ENCODE measurements around the gene B3GALT6.

B3GALT6 gene

DNA sequence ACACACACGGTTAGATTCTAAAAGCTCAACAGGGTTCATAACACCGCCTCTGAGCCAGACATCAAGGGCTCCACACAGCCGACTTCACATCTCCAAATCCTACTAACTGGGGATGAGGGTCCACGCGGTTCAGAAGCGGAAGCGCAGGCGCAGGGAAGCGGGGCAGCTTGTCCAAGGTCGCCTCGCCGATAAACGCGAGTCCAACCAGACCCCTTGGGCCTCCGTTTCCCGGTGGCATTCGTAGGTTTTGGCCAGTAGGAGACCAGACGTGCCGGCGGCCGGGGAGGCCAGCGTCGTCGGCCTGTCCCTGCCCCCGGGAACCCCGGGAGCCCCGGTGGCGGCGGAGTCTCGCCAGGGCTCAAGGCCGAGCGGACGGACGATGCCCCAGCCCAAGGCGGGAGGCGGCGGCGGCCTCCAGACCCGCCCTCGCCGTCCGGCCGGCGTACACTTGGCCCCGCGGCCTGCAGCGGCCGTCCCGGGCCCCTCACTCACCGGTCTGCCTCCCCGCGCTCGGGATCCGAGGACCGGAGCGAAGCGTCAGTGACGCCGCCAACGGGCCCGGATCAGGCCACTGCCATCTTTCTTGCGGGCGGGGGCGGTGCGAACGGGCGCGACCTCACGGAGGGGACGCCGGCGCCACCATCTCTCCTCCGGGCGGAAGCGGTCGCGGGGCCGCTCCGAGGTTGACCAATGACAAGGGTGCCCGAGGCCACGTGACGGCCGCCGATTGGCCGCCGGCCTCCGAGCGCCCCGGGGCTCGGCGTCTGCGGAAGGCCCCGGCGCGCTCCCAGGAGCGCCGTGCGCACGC lies 433 bp upstream of the B3GALT6 start, which contains the start of gene SDF4:
Gene SDF4, minus strand, starts transcription at position 602 of the 808 bp plus-strand sequence. CDS start 3,229 bp downstream, outside the sequence.
- TF ChIP-seq, protein P1, sequence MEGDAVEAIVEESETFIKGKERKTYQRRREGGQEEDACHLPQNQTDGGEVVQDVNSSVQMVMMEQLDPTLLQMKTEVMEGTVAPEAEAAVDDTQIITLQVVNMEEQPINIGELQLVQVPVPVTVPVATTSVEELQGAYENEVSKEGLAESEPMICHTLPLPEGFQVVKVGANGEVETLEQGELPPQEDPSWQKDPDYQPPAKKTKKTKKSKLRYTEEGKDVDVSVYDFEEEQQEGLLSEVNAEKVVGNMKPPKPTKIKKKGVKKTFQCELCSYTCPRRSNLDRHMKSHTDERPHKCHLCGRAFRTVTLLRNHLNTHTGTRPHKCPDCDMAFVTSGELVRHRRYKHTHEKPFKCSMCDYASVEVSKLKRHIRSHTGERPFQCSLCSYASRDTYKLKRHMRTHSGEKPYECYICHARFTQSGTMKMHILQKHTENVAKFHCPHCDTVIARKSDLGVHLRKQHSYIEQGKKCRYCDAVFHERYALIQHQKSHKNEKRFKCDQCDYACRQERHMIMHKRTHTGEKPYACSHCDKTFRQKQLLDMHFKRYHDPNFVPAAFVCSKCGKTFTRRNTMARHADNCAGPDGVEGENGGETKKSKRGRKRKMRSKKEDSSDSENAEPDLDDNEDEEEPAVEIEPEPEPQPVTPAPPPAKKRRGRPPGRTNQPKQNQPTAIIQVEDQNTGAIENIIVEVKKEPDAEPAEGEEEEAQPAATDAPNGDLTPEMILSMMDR (IDR thresholded peaks at IDR 0.05; ENCODE audit: extremely low read depth, missing control alignments), result no peak
- peak; percentile 100 for DNase-seq (ENCODE audit: low spot score)

DNA sequence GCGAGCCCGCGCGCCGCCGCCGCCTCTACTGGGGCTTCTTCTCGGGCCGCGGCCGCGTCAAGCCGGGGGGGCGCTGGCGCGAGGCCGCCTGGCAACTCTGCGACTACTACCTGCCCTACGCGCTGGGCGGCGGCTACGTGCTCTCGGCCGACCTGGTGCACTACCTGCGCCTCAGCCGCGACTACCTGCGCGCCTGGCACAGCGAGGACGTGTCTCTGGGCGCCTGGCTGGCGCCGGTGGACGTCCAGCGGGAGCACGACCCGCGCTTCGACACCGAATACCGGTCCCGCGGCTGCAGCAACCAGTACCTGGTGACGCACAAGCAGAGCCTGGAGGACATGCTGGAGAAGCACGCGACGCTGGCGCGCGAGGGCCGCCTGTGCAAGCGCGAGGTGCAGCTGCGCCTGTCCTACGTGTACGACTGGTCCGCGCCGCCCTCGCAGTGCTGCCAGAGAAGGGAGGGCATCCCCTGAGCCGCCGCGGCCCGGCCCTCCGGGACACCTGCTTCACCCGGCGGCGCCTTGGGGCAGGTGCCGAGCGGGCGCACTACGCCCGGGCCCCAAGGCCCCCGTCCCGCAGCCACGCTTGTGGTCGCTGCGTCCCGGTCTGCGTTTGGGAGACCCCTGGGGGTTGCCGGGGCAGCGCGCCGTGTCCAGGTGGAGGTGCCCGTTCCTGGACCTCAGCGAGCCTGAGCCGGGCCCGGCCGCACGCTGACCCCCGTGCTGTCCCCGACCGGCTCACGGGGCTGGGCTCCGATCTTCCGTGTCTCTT lies 944 bp downstream of the B3GALT6 start:
- TF ChIP-seq, protein P1 (IDR thresholded peaks at IDR 0.05; ENCODE audit: extremely low read depth, missing control alignments), result no peak
- no peak for DNase-seq (ENCODE audit: low spot score)

DNA sequence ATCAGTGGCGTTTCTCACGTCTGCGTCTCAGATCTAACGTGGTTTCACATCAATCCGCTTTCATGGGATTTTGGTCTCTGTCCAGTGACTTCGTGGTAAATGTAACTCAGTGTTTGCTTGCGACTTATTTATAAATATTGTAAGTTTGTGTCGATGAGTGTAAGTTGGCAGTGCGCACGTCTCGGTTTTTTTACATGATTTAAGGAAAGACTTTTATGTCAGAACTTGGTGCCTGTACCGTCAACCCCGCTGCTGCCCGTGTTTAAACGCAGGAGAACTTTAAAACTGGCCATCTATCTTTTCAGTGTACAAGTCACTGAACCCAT lies 1.5 kb downstream of the B3GALT6 start:
- DNase-seq (ENCODE audit: low spot score), result no peak
- TF ChIP-seq, protein P1 (IDR thresholded peaks at IDR 0.05; ENCODE audit: extremely low read depth, missing control alignments), result no peak

DNA sequence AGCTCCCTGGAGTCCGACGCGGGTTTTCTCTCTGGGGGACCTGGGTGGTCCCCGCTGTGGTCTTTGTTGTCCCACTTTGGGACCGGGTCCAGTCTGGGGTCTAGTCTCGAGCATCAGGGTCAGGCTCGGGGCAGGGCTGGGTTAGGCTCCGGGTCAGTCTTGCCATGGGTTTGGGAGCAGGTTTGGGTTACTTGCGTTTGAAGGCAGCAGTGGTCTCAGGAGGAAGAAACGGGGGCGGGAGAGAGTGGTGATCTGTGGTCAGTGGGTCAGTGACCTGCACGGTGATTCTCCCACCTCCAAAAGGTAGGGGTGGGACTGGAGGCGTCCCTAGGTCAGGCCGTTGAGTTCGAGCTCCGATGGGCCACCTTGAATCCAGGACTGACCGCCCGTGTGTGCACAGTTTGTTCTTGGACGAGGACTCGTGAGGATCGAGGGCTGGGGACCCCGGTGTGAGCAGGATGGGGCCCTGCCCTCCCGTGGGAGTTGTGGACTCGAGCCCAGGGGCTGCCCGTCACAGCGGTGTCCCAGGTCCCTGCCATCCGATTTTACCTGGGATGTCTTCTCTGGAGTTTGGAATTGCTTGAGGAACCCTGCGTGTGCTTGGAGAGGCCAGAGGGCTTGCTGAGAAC lies 2.3 kb downstream of the B3GALT6 start:
- DNase-seq (ENCODE audit: low spot score), result no peak
- TF ChIP-seq, protein P1 (IDR thresholded peaks at IDR 0.05; ENCODE audit: extremely low read depth, missing control alignments), result no peak

DNA sequence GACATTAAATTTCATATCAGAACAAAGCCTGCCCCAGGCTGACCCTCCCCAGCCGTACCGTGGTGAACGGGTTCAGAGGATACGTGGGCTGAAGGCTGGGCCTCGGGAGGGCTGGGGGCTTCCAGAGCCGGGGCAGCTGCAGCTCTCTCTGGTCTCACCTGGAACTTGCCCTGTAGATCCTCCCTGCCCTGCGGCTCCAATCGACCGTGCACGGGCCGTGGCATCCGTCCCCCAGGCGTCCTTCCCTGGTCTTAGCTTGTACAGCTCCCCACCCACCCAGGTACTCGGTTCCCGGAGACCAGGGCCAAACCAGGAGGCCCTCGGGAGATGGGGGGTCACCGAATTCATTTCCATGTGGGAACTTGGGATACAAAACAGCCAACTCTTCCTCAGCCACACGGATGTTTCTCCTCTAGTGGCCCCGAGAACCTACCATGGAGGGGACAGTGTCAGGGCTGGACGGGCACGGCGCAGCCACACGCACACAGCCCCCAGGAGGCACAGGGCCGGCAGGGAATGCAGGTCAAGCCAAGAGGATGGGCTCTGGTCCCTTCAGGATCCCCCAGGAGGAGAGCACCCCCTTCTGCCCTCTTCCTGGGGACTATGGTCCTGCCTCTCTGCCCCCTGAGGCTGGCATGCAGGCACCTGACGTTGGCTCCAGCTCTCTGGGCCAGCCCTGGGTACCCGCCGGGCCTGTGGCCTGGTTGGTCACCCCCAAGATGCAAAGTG lies 3.1 kb downstream of the B3GALT6 start:
- DNase-seq (ENCODE audit: low spot score), result no peak
- TF ChIP-seq, protein P1 (IDR thresholded peaks at IDR 0.05; ENCODE audit: extremely low read depth, missing control alignments), result no peak

DNA sequence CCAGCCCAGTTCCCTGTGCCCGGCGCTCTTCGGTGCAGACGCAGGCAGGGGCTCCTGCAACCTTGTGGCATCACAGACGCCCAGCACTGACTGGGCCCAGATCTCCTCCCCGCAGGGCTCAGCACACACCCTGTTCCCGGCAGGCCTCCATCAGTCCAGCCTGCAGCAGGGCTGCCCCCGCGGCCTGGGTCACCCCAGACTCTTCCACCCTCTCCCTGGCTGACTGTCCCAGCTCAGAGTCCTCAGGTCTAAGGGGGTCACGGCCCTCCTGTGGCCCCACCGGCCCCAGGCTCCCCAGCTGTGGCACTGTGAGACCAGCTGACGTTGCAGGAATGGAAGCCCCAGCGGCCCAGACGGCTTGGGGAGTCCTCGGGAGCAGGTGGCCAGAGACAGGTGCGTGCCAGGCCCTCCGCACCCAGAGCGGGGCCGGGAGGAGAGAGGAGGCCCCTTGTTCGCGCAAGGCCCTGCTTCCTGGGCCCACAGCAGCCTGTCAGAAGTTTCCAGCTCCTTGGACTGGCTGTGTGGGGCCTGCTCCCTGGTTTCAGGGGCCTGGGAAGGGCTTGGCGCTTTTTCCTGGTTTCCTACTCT lies 4.2 kb downstream of the B3GALT6 start:
- no peak for DNase-seq (ENCODE audit: low spot score)
- TF ChIP-seq, protein P1 (IDR thresholded peaks at IDR 0.05; ENCODE audit: extremely low read depth, missing control alignments), result no peak
